IMR-90 (cell line): ENCODE results near the gene SCCPDH.

Source experiments
- BHLHE40 ChIP-seq: fragments of 150-350 bp; IDR thresholded peaks from 2 replicates; pipeline ENCODE4 v1.6.1; 2016; ENCODE audit warnings: mild to moderate bottlenecking, low read depth, low read length
- CEBPB ChIP-seq: IDR thresholded peaks from 2 replicates; pipeline ENCODE4 v1.6.1; 2012; ENCODE audit warnings: low read depth, low read length, improper control_type of control experiment
- CHD1 ChIP-seq: IDR thresholded peaks from 2 replicates; pipeline ENCODE4 v1.6.1; 2012; ENCODE audit warnings: low read depth, low read length, improper control_type of control experiment
- CTCF ChIP-seq: conservative IDR thresholded peaks from 2 replicates; pipeline ENCODE4 v1.5.1; 2012; ENCODE audit warnings: mild to moderate bottlenecking, low read depth, low read length, improper control_type of control experiment
- ELK1 ChIP-seq: fragments of 150-350 bp; IDR thresholded peaks from 2 replicates; pipeline ENCODE4 v1.6.1; 2016; ENCODE audit warnings: low read depth, mild to moderate bottlenecking, low read length, moderate library complexity, borderline replicate concordance
- MAFK ChIP-seq: IDR thresholded peaks from 2 replicates; pipeline ENCODE4 v1.6.1; 2012; ENCODE audit warnings: low read depth, low read length, improper control_type of control experiment
- MAZ ChIP-seq: IDR thresholded peaks from 2 replicates; pipeline ENCODE4 v1.6.1; 2012; ENCODE audit warnings: low read depth, mild to moderate bottlenecking, low read length, improper control_type of control experiment, moderate library complexity, borderline replicate concordance
- MXI1 ChIP-seq: IDR thresholded peaks from 2 replicates; pipeline ENCODE4 v1.6.1; 2012; ENCODE audit warnings: low read depth, mild to moderate bottlenecking, low read length, moderate library complexity, borderline replicate concordance
- POLR2A ChIP-seq: IDR thresholded peaks from 2 replicates; pipeline ENCODE4 v1.6.1; 2012; ENCODE audit warnings: mild to moderate bottlenecking, low read depth, low read length
- RAD21 ChIP-seq: IDR thresholded peaks from 2 replicates; pipeline ENCODE4 v1.6.1; 2012; ENCODE audit warnings: low read length, improper control_type of control experiment
- RCOR1 ChIP-seq: IDR thresholded peaks from 2 replicates; pipeline ENCODE4 v1.6.1; 2012; ENCODE audit warnings: mild to moderate bottlenecking, low read length, improper control_type of control experiment; ENCODE audit not compliant: insufficient replicate concordance
- RFX5 ChIP-seq: IDR thresholded peaks from 2 replicates; pipeline ENCODE4 v1.8.0; 2012; ENCODE audit warnings: low read depth, mild to moderate bottlenecking, low read length, moderate library complexity
- SMC3 ChIP-seq: fragments of 150-350 bp; IDR thresholded peaks from 2 replicates; pipeline ENCODE4 v1.6.1; 2016; ENCODE audit warnings: low read depth, mild to moderate bottlenecking, antibody characterized with exemption, low read length, moderate library complexity
- USF2 ChIP-seq: fragments of 150-350 bp; IDR thresholded peaks from 2 replicates; pipeline ENCODE4 v1.6.1; 2017; ENCODE audit warnings: mild to moderate bottlenecking, antibody characterized with exemption, low read length, low read depth

- TF ChIP-seq POLR2A (no peak), CTCF (no peak), BHLHE40 (no peak), RCOR1 (no peak), USF2 (no peak), RAD21 (no peak), CEBPB (no peak), SMC3 (no peak), MXI1 (no peak), RFX5 (no peak), MAFK (no peak), CHD1 (no peak), MAZ (no peak), ELK1 (no peak)
These were observed 32.4 kb upstream of the SCCPDH start for GRCh38 chr1:246691622-246692495.
